Right kidney (tissue), 9 donors: Measurements from ENCODE around the gene SEPTIN5.
"Not testable (repeated sequence)": the region's sequence is repeated elsewhere in the genome, so short reads cannot be mapped to it uniquely, and the experiment has no call there.

ENCODE experiments used
- DNase-seq: peaks from one replicate; pipeline ENCODE4 v3.0.0-alpha.2; 2016
- long read RNA-seq, 8 donors: transcript quantifications; one replicate each; lab custom pipeline, GENCODE V29; 2026

SEPTIN5 gene
- long read RNA-seq, donor 1, transcript SEPT5-201 (11 exons, 1,588 nt): major isoform, 10 of 12 reads
- long read RNA-seq, donor 1, partial matches to known transcripts: 0 of 12 reads
- long read RNA-seq, donor 1, other reads (novel, unspliced or antisense): 0 of 12 reads
- long read RNA-seq, donor 2, partial matches to known transcripts: 0 of 1 reads
- long read RNA-seq, donor 2, other reads (novel, unspliced or antisense): 0 of 1 reads
- long read RNA-seq, donor 3, partial matches to known transcripts: 0 of 3 reads
- long read RNA-seq, donor 3, other reads (novel, unspliced or antisense): 0 of 3 reads
- long read RNA-seq, donor 4, partial matches to known transcripts: 0 of 3 reads
- long read RNA-seq, donor 4, other reads (novel, unspliced or antisense): 0 of 3 reads
- long read RNA-seq, donor 5, partial matches to known transcripts: 0 of 2 reads
- long read RNA-seq, donor 5, other reads (novel, unspliced or antisense): 0 of 2 reads
- long read RNA-seq, donor 6, partial matches to known transcripts: 0 of 9 reads
- long read RNA-seq, donor 6, other reads (novel, unspliced or antisense): 6 of 9 reads
- long read RNA-seq, donor 7, transcript SEPT5-201 (11 exons, 1,588 nt): major isoform, 5 of 5 reads
- long read RNA-seq, donor 7, partial matches to known transcripts: 0 of 5 reads
- long read RNA-seq, donor 7, other reads (novel, unspliced or antisense): 0 of 5 reads
- long read RNA-seq, donor 8, partial matches to known transcripts: 0 of 2 reads
- long read RNA-seq, donor 8, other reads (novel, unspliced or antisense): 0 of 2 reads

DNA sequence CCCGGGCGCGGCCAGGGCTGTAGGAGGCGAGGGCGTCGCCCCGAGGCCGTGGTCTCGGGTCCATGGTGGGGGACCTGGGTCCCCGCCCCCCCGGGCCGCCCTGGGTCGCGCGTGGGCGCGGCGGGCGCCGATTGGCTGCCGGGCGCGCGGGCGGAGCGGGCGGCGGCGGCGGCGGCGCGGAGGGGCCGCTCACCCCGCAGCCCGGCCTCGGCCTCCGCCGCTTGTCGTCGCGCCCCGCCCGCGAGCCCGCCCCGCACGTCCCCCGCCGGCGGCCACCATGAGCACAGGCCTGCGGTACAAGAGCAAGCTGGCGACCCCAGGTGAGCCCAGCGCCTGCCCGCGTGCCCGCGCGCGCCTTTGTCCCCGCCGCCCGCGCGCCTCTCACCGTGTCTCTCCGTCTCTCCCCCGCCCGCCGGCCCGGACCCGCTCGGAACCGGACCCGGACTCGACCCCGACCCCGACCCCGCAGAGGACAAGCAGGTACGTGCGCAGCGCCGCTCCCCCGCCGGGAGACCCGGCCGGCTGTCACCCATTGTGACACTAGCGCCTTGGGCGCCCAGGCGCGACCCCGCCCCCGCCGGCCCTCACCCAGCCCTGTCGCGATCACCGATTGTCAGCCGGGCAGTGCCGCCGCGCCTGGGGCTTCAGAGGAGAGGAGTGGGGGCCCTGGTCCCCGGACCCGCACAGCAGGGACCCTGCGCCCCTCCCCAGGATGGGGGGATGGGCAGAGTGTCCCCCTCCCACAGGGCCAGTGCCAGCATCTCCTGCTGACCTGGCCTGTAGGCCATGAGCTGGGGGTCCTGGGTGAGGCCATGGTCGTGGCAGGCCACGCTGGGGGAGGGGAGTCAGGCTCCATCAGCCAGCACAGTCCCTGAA, at the start of gene SEPTIN5:
TSS of gene SEPTIN5 (plus strand) at position 192 of the 876 bp plus-strand sequence. CDS start at position 278, 86 bp downstream.
- peak; percentile 47 for DNase-seq

DNA sequence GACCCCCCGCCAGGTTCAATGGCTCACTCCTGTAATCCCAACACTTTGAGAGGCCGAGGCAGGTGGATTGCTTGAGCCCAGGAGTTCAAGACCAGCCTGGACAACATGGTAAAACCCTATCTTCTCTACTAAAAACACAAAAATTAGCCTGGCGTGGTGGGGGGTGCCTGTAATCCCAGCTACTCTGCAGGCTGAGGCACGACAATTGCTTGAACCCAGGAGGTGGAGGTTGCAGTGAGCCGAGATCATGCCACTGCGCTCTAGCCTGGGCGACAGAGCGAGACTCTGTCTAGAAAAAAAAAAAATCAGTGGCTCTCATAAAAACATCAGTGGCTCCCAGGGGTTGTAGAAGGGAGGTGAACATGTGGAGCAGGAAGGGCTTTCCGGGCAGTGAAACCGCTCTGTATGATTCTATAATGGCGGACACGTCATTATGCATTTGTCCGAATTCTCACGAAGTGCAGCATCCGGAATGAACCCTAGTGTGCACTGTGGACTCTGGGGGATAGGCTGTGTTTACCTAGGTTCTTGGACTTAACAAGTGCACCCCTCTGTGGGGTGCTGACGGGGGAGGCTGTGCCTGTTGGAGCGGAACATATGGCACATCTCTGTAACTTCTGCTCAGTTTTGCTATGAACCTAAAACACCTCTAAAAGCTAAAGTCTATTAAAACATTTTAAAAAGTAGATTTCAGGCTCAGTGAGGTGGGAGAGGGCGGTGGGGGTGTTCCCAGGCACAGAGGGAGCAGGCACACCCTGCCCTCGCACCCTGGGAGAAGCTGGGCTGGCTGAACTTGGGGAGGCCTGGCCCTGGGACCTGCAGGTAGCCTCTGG, 49.1 kb upstream of the SEPTIN5 start:
- DNase-seq: no peak

DNA sequence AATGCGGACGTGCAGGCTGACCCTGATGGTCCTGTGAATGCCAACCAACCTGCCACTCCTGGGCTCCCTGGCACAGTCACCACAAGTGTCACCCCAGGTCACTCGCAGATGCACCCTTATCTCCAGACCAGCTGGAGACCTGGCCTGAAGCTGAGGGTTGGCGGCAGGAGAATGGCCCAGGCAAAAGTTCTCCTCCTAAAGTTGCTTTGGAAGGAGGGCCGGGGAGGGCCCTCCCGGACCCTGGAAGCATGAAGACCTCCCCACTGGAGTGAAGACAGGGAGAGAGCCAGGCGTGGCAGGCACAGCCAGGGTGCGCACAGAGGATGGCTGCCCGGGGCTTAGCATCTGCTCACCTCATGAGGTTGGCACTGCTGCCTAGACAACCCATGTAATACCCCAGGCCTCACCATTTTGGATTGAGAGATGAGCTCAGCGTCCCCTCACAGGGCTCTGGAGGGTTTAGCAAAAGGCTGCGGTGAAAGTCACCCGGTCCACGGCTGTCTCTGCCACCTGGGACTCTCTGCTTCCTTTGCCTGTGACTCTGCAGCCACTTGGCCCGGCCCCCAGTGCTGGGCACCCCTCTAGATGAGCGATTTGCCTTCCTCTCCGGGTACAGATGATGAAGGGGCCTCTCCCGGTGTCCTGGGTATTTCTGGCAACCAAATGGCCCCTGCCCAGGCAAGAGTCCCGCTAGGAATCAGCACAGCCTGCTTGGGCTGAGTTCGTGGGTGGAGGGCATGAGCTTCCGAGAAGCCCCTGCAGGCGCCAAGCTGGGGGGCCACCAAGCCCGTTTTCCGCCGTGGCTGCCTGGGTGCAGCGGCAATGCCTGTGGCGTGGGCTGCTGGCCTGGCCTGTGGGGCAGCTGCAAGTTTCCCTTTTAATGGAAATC, 48.3 kb upstream of the SEPTIN5 start:
- no peak for DNase-seq

GRCh38 chr22:19666673-19667593, 47.4 kb upstream of the SEPTIN5 start:
- DNase-seq: no peak

DNA sequence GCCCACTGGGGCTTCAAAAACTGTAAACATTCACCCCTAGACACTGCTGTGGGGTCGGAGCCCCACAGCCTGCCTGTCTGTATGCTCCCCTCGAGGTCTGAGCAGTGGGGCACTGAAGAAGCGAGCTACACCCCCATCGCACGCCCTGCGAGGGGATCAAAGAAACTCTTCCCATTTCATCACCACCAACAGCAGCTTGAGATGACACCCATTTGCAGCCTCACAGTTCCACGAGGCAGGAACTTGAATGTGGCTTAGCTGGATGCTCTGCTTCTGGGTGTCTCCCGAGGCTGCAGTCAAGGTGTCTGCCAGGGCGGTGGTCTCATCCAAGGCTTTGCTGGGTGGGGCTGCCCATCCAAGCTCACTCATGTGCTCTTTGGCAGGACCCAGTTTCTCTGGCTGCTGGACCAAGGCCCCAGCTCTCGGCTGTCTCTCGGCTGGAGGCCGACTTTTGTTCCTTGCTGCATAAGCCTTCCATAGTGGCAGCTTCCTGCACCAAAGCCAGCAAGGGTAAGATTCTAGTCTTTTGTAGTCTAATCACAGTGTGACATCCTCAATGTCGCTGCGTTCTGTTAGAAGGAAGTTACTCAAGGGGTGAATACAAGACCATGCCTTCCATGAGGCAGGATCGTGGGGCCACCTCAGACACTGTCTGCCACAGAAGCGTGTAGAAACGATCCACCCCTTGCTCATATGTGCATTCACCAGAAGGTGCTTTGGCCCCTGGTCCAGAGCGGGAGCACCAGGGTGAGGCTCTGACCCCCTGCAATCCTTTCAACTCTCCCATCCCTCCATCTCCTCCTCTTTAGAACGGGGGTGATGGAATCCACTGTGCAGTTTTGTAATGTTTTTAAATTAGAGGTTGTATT, 46.2 kb upstream of the SEPTIN5 start:
- no peak for DNase-seq

GRCh38 chr22:19668748-19669147, 45.6 kb upstream of the SEPTIN5 start:
- no peak for DNase-seq

GRCh38 chr22:19669570-19669969, 44.7 kb upstream of the SEPTIN5 start:
- no peak for DNase-seq

GRCh38 chr22:19671316-19671715, 43.0 kb upstream of the SEPTIN5 start:
- DNase-seq: no peak

GRCh38 chr22:19672054-19672776, 42.1 kb upstream of the SEPTIN5 start:
- DNase-seq: no peak

GRCh38 chr22:19673660-19674059, 40.6 kb upstream of the SEPTIN5 start:
- no peak for DNase-seq

GRCh38 chr22:19674129-19674928, 40.0 kb upstream of the SEPTIN5 start:
- no peak for DNase-seq

GRCh38 chr22:19674929-19675253, 39.4 kb upstream of the SEPTIN5 start:
- no peak for DNase-seq

DNA sequence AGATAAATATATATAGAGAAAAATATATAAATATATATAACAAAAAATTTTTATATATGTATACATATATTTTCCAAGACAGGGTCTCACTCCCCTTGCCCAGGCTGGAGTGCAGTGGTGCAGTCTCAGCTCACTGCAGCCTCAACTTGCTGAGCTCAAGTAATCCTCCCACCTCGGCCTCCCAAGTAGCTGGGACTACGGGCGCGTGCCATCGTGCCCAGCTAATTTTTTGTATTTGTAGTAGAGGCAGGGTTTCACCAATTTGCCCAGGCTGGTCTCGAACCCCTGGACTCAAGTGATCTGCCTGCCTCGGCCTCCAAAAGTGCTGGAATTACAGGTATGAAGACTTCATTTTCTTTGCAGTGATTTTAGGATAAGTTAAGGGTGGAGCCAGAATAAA, 38.9 kb upstream of the SEPTIN5 start:
- no peak for DNase-seq

DNA sequence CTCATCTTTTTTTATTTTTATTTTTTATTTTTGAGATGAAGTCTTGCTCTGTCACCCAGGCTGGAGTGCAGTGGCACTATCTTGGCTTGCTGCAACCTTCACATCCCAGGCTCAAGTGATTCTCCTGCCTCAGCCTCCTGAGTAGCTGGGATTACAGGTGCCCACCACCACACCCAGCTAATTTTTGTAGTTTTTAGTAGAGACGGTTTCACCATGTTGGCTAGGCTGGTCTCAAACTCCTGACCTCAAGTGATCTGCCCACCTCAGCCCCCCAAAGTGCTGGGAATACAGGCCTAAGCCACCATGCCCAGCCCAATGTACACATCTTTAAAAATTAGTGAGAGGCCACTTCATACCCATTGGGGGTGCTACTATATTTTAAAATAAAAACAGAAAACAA, 37.9 kb upstream of the SEPTIN5 start:
- DNase-seq: not testable (repeated sequence)

- DNase-seq: no peak
Measured at GRCh38 chr22:19678949-19679521, 35.3 kb upstream of the SEPTIN5 start.

GRCh38 chr22:19679522-19680101, 34.7 kb upstream of the SEPTIN5 start:
- DNase-seq: peak; percentile 48
